IPS DF 6.9 (cell line): Measurements from ENCODE around the gene TMEM272.

Experiments
- DNase-seq: peaks from one replicate; pipeline ENCODE4 v3.0.0-alpha.2; 2013; ENCODE audit warnings: low read depth, low spot score
- H3K27ac ChIP-seq: one replicate; pipeline ENCODE4 v1.5.1; 2013; ENCODE audit warnings: low read length, control low read depth
- H3K27me3 ChIP-seq: 2 replicates; pipeline ENCODE4 v1.6.1; 2013; ENCODE audit warnings: mild to moderate bottlenecking, low read length; ENCODE audit not compliant: control insufficient read depth, insufficient read depth
- H3K36me3 ChIP-seq: 2 replicates; pipeline ENCODE4 v1.6.1; 2013; ENCODE audit warnings: low read length; ENCODE audit not compliant: control insufficient read depth, insufficient read depth
- H3K4me1 ChIP-seq: 2 replicates; pipeline ENCODE4 v1.6.1; 2013; ENCODE audit warnings: low read length; ENCODE audit not compliant: control insufficient read depth, insufficient read depth
- H3K4me3 ChIP-seq: 2 replicates; pipeline ENCODE4 v1.5.1; 2013; ENCODE audit warnings: mild to moderate bottlenecking, low read length
- H3K9me3 ChIP-seq: 2 replicates; pipeline ENCODE4 v1.6.1; 2013; ENCODE audit warnings: low read length, inconsistent platforms; ENCODE audit not compliant: control insufficient read depth, insufficient read depth
- WGBS: extraction: QIAGEN DNeasy Blood & Tissue Kit; methylation state at CpG from one replicate; pipeline ENCODE4 v1.1.7; 2013; ENCODE audit warnings: mixed read lengths, missing lambda C conversion rate; ENCODE audit not compliant: insufficient read length, insufficient coverage; 5-methylcytosine and 5-hydroxymethylcytosine counted together

The TMEM272 gene

GRCh38 chr13:51873117-51873798 lies 28.3 kb upstream of the TMEM272 start:
- no peak for DNase-seq
- no CpG with 5 or more reads among the region's 6 CpGs for WGBS
- Histone ChIP-seq H3K9me3 (no peaks in the 10 kb centered on the region), H3K4me1 (no peaks in the 10 kb centered on the region), H3K36me3 (no peaks in the 10 kb centered on the region), H3K4me3 (no peak overlapping the region), H3K27ac (no peak overlapping the region), H3K27me3 (no peaks in the 10 kb centered on the region)

- no peaks in the 10 kb centered on the region for H3K36me3 ChIP-seq
Measured at GRCh38 chr13:51870616-51871015, 25.6 kb upstream of the TMEM272 start.

GRCh38 chr13:51869916-51870315 lies 24.9 kb upstream of the TMEM272 start:
- H3K36me3 ChIP-seq: no peaks in the 10 kb centered on the region
- WGBS: no CpG with 5 or more reads among the region's 6 CpGs

More at GRCh38 chr13:51870616-51871015, 25.6 kb upstream of the TMEM272 start:
- Histone ChIP-seq H3K9me3 (no peaks in the 10 kb centered on the region), H3K4me1 (no peaks in the 10 kb centered on the region), H3K27me3 (no peaks in the 10 kb centered on the region), H3K4me3 (no peak overlapping the region), H3K27ac (no peak overlapping the region)
- no peak for DNase-seq
- no CpG with 5 or more reads among the region's 3 CpGs for WGBS

GRCh38 chr13:51867062-51867461 lies 22.1 kb upstream of the TMEM272 start:
- H3K4me3 ChIP-seq: no peak overlapping the region
- no peak overlapping the region for H3K27ac ChIP-seq
- no peaks in the 10 kb centered on the region for H3K4me1 ChIP-seq
- DNase-seq: no peak
- WGBS: no CpG with 5 or more reads among the region's 4 CpGs
- no peaks in the 10 kb centered on the region for H3K27me3 ChIP-seq
- H3K36me3 ChIP-seq: no peaks in the 10 kb centered on the region
- no peaks in the 10 kb centered on the region for H3K9me3 ChIP-seq

More at GRCh38 chr13:51869916-51870315, 24.9 kb upstream of the TMEM272 start:
- Histone ChIP-seq H3K4me1 (no peaks in the 10 kb centered on the region), H3K4me3 (no peak overlapping the region), H3K9me3 (no peaks in the 10 kb centered on the region), H3K27me3 (no peaks in the 10 kb centered on the region), H3K27ac (no peak overlapping the region)
- DNase-seq: no peak

GRCh38 chr13:51865838-51866237 lies 20.9 kb upstream of the TMEM272 start:
- Histone ChIP-seq H3K4me3 (no peak overlapping the region), H3K9me3 (no peaks in the 10 kb centered on the region), H3K36me3 (no peaks in the 10 kb centered on the region), H3K27ac (no peak overlapping the region), H3K4me1 (no peaks in the 10 kb centered on the region), H3K27me3 (no peaks in the 10 kb centered on the region)
- no peak for DNase-seq
- WGBS: no CpG with 5 or more reads among the region's 7 CpGs

- WGBS: no CpG with 5 or more reads among the region's 7 CpGs
- H3K27me3 ChIP-seq: no peaks in the 10 kb centered on the region
- H3K27ac ChIP-seq: no peak overlapping the region
- no peak overlapping the region for H3K4me3 ChIP-seq
- H3K4me1 ChIP-seq: no peaks in the 10 kb centered on the region
- H3K9me3 ChIP-seq: no peaks in the 10 kb centered on the region
- H3K36me3 ChIP-seq: no peaks in the 10 kb centered on the region
- no peak for DNase-seq
Measured at GRCh38 chr13:51862957-51863356, 18.0 kb upstream of the TMEM272 start.

GRCh38 chr13:51861723-51862300 lies 16.8 kb upstream of the TMEM272 start, which contains the start of gene CCDC70:
TSS of gene CCDC70 (plus strand) at chr13:51861969. CDS start at chr13:51865412, 3,443 bp downstream.
- no peak within 1 kb of the TSS for H3K4me3 ChIP-seq
- no peaks in the 10 kb centered on the region for H3K27me3 ChIP-seq
- no peaks in the 10 kb centered on the region for H3K36me3 ChIP-seq
- no peaks in the 10 kb centered on the region for H3K4me1 ChIP-seq
- no peak within 1 kb of the TSS for H3K27ac ChIP-seq
- no peaks in the 10 kb centered on the region for H3K9me3 ChIP-seq
- no peak for DNase-seq
- WGBS: no CpG with 5 or more reads among the region's 5 CpGs

- Histone ChIP-seq H3K9me3 (no peaks in the 10 kb centered on the region), H3K4me3 (no peak overlapping the region), H3K27me3 (no peaks in the 10 kb centered on the region), H3K27ac (no peak overlapping the region), H3K4me1 (no peaks in the 10 kb centered on the region), H3K36me3 (no peaks in the 10 kb centered on the region)
- WGBS: no CpG with 5 or more reads among the region's 11 CpGs
- no peak for DNase-seq
Measured at GRCh38 chr13:51858433-51859247, 13.7 kb upstream of the TMEM272 start.

GRCh38 chr13:51856998-51857397 lies 12.0 kb upstream of the TMEM272 start:
- no peak overlapping the region for H3K27ac ChIP-seq
- no peaks in the 10 kb centered on the region for H3K27me3 ChIP-seq
- no peak overlapping the region for H3K4me3 ChIP-seq
- DNase-seq: no peak
- no peaks in the 10 kb centered on the region for H3K4me1 ChIP-seq
- H3K9me3 ChIP-seq: no peaks in the 10 kb centered on the region
- no CpG with 5 or more reads among the region's 1 CpG for WGBS
- no peaks in the 10 kb centered on the region for H3K36me3 ChIP-seq

- Histone ChIP-seq H3K36me3 (no peaks in the 10 kb centered on the region), H3K27me3 (no peaks in the 10 kb centered on the region), H3K4me3 (no peak overlapping the region), H3K9me3 (no peaks in the 10 kb centered on the region), H3K27ac (no peak overlapping the region), H3K4me1 (no peaks in the 10 kb centered on the region)
- no CpG with 5 or more reads among the region's 1 CpG for WGBS
- no peak for DNase-seq
Measured at GRCh38 chr13:51856027-51856736, 11.2 kb upstream of the TMEM272 start.
